GM12874 (cell line): ENCODE measurements around the gene AFDN.

Source experiments
- CTCF ChIP-seq: IDR thresholded peaks from 2 replicates; pipeline ENCODE4 v1.5.1; 2011; ENCODE audit warnings: low read depth, mild to moderate bottlenecking, control low read depth, low read length, moderate library complexity; ENCODE audit not compliant: insufficient read depth

Gene AFDN

GRCh38 chr6:167984876-167985604 lies 158.3 kb downstream of the AFDN start:
- no peak for TF ChIP-seq CTCF

- no peak for TF ChIP-seq CTCF
These were observed 159.3 kb downstream of the AFDN start for GRCh38 chr6:167985911-167986595.

GRCh38 chr6:167987396-167988153 lies 160.9 kb downstream of the AFDN start:
- no peak for TF ChIP-seq CTCF

- no peak for TF ChIP-seq CTCF
These were observed 161.4 kb downstream of the AFDN start for GRCh38 chr6:167988154-167988495.

- no peak for TF ChIP-seq CTCF
These were observed 162.5 kb downstream of the AFDN start for GRCh38 chr6:167988945-167989841.

- TF ChIP-seq CTCF: no peak
These were observed 163.6 kb downstream of the AFDN start for GRCh38 chr6:167990016-167990945.
